HPDE6-E6E7 (cell line): ENCODE data around the gene FOXI2.

ENCODE experiments used
- DNase-seq: peaks from one replicate; pipeline ENCODE4 v3.0.0; 2011; ENCODE audit warnings: missing footprints; ENCODE audit errors: extremely low spot score

Gene FOXI2

GRCh38 chr10:127736915-127737562 lies at the start of gene FOXI2:
Gene FOXI2, plus strand, starts transcription at chr10:127737185. Its CDS starts 89 bp downstream, at chr10:127737274.
- DNase-seq = no peak

- no peak for DNase-seq
These were observed 49.4 kb upstream of the FOXI2 start for GRCh38 chr10:127687548-127687947.

- DNase-seq = no peak
These were observed 46.7 kb upstream of the FOXI2 start for GRCh38 chr10:127690176-127690835.

GRCh38 chr10:127694580-127695193 lies 42.3 kb upstream of the FOXI2 start:
- no peak for DNase-seq

- no peak for DNase-seq
These were observed 41.6 kb upstream of the FOXI2 start for GRCh38 chr10:127695431-127695830.

GRCh38 chr10:127698886-127699285 lies 38.1 kb upstream of the FOXI2 start:
- no peak for DNase-seq

GRCh38 chr10:127699311-127699710 lies 37.7 kb upstream of the FOXI2 start:
- DNase-seq = no peak

GRCh38 chr10:127702271-127702670 lies 34.7 kb upstream of the FOXI2 start:
- no peak for DNase-seq

GRCh38 chr10:127715249-127715648 lies 21.7 kb upstream of the FOXI2 start:
- DNase-seq = no peak

- no peak for DNase-seq
These were observed 21.1 kb upstream of the FOXI2 start for GRCh38 chr10:127715782-127716378.

- DNase-seq = no peak
These were observed 16.8 kb upstream of the FOXI2 start for GRCh38 chr10:127720142-127720541.

GRCh38 chr10:127720903-127721302 lies 16.1 kb upstream of the FOXI2 start:
- no peak for DNase-seq

- DNase-seq = no peak
These were observed 2.2 kb upstream of the FOXI2 start for GRCh38 chr10:127734753-127735152.

- DNase-seq = no peak
These were observed 1.8 kb upstream of the FOXI2 start for GRCh38 chr10:127735156-127735555.

- DNase-seq = no peak
These were observed 1.2 kb upstream of the FOXI2 start for GRCh38 chr10:127735723-127736221.

GRCh38 chr10:127736222-127736914 lies 617 bp upstream of the FOXI2 start:
- no peak for DNase-seq

- no peak for DNase-seq
These were observed 852 bp downstream of the FOXI2 start for GRCh38 chr10:127737563-127738511.

- no peak for DNase-seq
These were observed 1.8 kb downstream of the FOXI2 start for GRCh38 chr10:127738512-127739424.

GRCh38 chr10:127739908-127740307 lies 2.9 kb downstream of the FOXI2 start:
- DNase-seq = no peak

GRCh38 chr10:127740596-127740995 lies 3.6 kb downstream of the FOXI2 start:
- no peak for DNase-seq
